Measurements from ENCODE around the gene TARDBP.

Gene TARDBP

DNA sequence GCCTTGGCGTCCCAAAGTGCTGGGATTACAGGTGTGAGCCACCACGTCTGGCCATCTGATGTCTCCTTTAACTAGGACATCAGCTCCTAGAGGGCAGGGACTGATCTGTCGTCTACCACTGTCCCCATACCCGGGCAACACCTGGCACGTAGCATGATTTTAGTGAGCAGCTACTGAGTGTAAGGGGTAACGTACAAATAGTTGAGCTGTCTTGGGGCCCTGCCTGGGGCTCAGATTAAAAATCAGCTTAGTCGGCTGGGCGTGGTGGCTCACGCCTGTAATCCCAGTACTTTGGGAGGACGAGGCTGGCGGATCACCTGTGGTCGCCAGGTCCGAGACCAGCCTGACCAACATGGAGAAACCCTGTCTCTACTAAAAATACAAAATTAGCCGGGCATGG lies 45.6 kb downstream of the TARDBP start:
- CTCF ChIA-PET = interaction anchor here (3.7 kb wide), 1 partner anchor 20 kb away, joined by 22 read pairs; no protein-coding TSS in a partner anchor
- peak overlapping the region; percentile 76 for H3K27ac ChIP-seq
- DNase-seq (ENCODE audit: low spot score) = no peak
- TF ChIP-seq, protein P1, sequence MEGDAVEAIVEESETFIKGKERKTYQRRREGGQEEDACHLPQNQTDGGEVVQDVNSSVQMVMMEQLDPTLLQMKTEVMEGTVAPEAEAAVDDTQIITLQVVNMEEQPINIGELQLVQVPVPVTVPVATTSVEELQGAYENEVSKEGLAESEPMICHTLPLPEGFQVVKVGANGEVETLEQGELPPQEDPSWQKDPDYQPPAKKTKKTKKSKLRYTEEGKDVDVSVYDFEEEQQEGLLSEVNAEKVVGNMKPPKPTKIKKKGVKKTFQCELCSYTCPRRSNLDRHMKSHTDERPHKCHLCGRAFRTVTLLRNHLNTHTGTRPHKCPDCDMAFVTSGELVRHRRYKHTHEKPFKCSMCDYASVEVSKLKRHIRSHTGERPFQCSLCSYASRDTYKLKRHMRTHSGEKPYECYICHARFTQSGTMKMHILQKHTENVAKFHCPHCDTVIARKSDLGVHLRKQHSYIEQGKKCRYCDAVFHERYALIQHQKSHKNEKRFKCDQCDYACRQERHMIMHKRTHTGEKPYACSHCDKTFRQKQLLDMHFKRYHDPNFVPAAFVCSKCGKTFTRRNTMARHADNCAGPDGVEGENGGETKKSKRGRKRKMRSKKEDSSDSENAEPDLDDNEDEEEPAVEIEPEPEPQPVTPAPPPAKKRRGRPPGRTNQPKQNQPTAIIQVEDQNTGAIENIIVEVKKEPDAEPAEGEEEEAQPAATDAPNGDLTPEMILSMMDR (conservative IDR thresholded peaks at IDR 0.05; ENCODE audit: low read depth) = no peak
- POLR2A ChIA-PET (ENCODE audit: low non-redundant PET) = no interaction called here

DNA sequence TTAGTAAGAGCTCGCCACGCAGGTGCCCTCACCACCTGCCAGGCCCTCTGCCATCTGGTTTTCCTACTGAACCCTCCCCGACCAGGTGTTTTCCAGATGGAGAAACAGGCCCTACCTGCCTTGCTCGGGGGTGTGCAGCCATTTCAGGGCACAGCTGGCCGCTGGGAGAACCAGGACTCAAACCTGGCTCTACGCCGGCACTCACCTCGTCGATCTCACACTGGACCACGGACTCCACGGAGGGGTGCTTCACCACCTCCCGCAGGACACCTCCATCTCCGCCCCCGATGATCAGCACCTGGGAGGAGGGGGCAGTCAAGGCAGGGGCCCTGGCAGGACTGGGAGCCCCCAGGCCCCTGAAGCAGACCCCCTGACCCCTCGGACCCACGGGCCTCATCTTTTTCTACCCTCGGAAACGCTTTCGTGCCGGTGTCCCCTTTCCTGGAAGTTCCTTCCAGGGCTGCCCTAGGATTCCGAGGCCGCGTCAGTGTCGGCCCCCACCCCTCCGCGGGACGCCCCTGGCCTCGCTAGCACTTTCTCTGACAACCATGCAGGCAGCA lies 46.2 kb downstream of the TARDBP start:
- DNase-seq (ENCODE audit: low spot score) = no peak
- peak overlapping the region; percentile 76 for H3K27ac ChIP-seq
- TF ChIP-seq, protein P1 (conservative IDR thresholded peaks at IDR 0.05; ENCODE audit: low read depth) = no peak
- ChIA-PET CTCF (interaction anchor here (3.7 kb wide), 1 partner anchor 21 kb away, joined by 22 read pairs; no protein-coding TSS in a partner anchor), POLR2A (ENCODE audit: low non-redundant PET) (interaction anchor here (0.6 kb wide), 2 partner anchors 388 to 581 kb away, joined by 5 read pairs; no protein-coding TSS in a partner anchor)

DNA sequence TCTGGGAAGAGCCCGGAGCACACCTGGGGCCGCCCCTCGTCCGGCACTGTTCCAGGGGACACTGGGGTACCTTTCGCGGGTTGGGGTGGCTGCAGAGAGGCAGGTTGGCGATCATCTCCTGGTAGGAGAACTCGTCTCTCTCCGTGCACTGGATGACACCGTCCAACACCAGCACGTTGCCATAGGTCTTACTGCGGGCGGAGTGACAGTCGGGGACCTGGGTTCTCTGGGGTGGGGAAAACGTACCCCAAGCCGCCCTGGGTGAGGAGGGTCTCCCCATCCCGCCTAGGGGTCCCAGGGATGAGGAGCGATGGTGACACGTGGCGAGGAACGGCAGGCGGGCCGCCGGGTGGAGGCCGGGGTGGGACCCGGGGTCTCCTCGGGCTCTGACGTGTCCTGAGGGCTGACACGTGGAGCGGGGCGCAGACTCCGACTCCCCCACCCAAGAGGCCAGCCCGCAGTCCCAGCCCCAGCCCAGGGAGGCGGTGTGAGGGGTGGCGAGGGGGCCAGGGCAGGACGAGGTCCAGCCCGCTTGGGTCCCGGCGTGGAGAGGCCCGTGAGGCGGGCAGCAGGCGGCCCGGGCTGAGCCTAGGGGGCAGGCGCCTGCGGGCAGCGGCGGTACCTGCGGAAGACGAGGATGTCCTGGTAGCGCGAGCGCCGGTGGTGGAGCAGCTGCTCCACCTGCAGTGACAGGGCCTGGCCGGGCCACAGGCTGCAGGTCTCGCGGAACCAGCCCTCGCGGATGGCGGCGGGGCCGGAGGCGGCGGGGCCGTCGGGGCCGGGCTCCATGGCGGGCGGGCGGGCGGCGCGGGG lies 46.9 kb downstream of the TARDBP start:
- peak overlapping the region; percentile 76 for H3K27ac ChIP-seq
- TF ChIP-seq, protein P1 (conservative IDR thresholded peaks at IDR 0.05; ENCODE audit: low read depth) = no peak
- CTCF ChIA-PET = interaction anchor here (0.6 to 3.7 kb wide), 4 partner anchors 14 to 99 kb away, joined by 3 to 22 read pairs (median 3); no protein-coding TSS in a partner anchor
- no peak for DNase-seq (ENCODE audit: low spot score)
- POLR2A ChIA-PET (ENCODE audit: low non-redundant PET) = interaction anchor here (0.6 kb wide), 1 partner anchor 581 kb away, joined by 5 read pairs; no protein-coding TSS in a partner anchor

DNA sequence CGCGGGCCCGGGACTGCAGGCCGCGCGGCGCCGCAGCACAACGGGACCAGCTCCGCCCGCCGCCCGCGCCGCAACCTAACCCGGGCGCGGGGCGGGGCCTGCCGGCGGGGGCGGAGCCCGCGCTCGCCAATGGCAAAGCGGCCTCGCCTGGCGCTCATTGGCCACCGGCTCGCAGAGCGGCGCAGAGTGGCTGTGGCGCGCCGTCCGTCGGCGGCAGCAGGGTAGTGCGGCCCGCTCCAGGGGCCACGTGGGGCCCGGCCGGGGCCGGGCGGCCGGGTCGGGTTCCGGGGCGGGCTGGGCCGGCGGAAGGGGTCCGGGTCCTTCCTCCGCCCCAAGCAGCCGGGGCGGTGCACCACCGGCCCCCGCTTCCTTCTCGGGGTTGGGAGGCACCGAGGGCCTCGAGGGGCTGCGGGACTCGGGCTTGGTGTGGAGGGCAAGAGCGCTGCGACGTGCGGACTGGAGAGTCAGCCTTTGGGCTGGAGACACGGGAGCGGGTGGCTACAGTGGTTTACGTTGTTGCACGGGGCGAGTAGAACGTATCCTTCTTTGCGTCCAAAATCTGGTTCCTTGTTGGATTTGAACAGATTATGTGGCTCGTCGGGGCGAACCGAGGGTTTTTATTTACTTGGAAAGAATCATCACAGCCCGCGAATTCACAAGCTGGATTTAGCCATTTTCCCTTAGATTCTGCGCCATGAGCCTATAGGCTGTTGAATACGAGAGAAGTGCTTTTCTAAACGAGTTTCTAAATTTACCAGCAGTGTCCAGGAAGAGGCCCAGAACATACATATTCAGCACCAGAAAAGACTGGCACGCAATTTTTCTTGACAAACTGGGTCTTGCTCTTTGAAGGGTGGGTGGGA lies 47.7 kb downstream of the TARDBP start, which contains the start of gene SRM:
TSS of gene SRM (minus strand) at position 51 of the 863 bp plus-strand sequence. CDS start 75 bp downstream, outside the sequence.
- ChIA-PET POLR2A (ENCODE audit: low non-redundant PET) (interaction anchor here (0.5 kb wide), 1 partner anchor 49 kb away, joined by 5 read pairs; no protein-coding TSS in a partner anchor), CTCF (interaction anchor here (0.6 to 1.8 kb wide), 5 partner anchors 15 to 98 kb away, joined by 3 to 9 read pairs (median 3); no protein-coding TSS in a partner anchor)
- DNase-seq (ENCODE audit: low spot score) = peak; percentile 97
- TF ChIP-seq, protein P1 (conservative IDR thresholded peaks at IDR 0.05; ENCODE audit: low read depth) = no peak
- H3K27ac ChIP-seq = peak within 1 kb of the TSS; percentile 76

DNA sequence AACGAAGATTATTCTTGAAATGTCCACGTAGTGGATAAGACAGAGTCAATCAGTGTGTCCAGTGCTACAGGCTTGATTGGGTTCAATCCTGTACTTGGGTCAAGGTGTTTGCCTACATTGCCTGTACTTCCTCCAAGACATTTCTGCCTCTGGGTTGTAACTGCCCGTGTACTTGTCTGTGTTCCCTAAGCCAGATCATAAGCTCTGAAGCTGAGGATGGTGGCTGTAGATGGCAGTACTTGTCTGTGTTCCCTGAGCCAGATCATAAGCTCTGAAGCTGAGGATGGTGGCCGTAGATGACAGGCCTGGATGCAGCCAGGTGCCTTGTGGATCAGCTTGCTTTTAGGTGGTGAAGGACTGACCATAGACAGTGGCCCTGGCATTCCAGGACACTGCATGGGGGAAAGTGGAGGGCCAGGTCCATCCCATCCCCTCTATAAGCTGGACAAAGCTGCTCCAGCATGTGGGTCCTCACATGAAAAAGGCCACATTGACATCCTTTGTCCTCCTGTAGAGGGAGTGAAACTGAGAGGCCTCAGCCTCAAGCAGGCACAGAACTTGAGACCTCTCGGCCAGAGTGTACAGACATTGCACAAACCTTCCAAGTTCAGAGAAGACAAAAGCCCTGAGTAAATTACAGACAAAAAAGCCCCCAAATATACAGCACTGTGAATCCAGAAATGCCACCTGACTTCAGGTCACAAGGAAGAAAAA lies 49.4 kb downstream of the TARDBP start:
- CTCF ChIA-PET = interaction anchor here (1.8 kb wide), 1 partner anchor 24 kb away, joined by 9 read pairs; no protein-coding TSS in a partner anchor
- POLR2A ChIA-PET (ENCODE audit: low non-redundant PET) = no interaction called here
- peak overlapping the region; percentile 76 for H3K27ac ChIP-seq
- TF ChIP-seq, protein P1 (conservative IDR thresholded peaks at IDR 0.05; ENCODE audit: low read depth) = no peak
- no peak for DNase-seq (ENCODE audit: low spot score)

Measured in RWPE1 (cell line).